Panc1 (cell line): ENCODE measurements around the gene PLB1. TPM values are rescaled to one million over a fixed set of nuclear protein-coding genes. Genes with fewer than 3 reads are reported as not detected.

Experiments
- ATAC-seq: fragments of 200-7000 bp; cut with Tn5 transposase; 2 replicates; pipeline ENCODE4 v1.9.1; 2020; ENCODE audit warnings: mild to moderate bottlenecking, moderate library complexity
- BruUV-seq: library from RNA; stranded (reverse); fragments of 400-500 nt; replicated peaks from 2 replicates; lab custom pipeline; 2021; lab: Mats Ljungman, UMichigan
- CTCF ChIA-PET: fragments of 300-600 bp; sonication (Branson Sonifier 250); formaldehyde crosslinking; loops from one replicate; lab custom pipeline; 2022; ENCODE audit warnings: antibody characterized with exemption; lab: Charles Lee
- POLR2A ChIA-PET: fragments of 300-600 bp; sonication (Branson Sonifier 250); formaldehyde crosslinking; loops from one replicate; lab custom pipeline; 2022; ENCODE audit warnings: antibody characterized with exemption; lab: Charles Lee
- DNase-seq: peaks from one replicate; pipeline ENCODE4 v3.0.0-alpha.2; 2010; ENCODE audit warnings: low read depth, low spot score
- H3K27ac ChIP-seq: 2 replicates; pipeline ENCODE4 v1.5.1; 2011; ENCODE audit warnings: mild to moderate bottlenecking, low read length, inconsistent platforms
- H3K27me3 ChIP-seq: fragments of 200-500 bp; sonication (Bioruptor generic); 2 replicates; pipeline ENCODE4 v1.6.0; 2014; ENCODE audit warnings: low read length, inconsistent platforms; ENCODE audit not compliant: control insufficient read depth, insufficient read depth
- H3K36me3 ChIP-seq: fragments of 200-500 bp; sonication (Bioruptor generic); 2 replicates; pipeline ENCODE4 v1.5.1; 2014; ENCODE audit warnings: inconsistent platforms, mild to moderate bottlenecking, low read length, moderate library complexity; ENCODE audit not compliant: control insufficient read depth, insufficient read depth
- H3K4me1 ChIP-seq: 2 replicates; pipeline ENCODE4 v1.5.1; 2011; ENCODE audit warnings: inconsistent platforms, mild to moderate bottlenecking, low read length, moderate library complexity; ENCODE audit not compliant: control insufficient read depth, insufficient read depth
- H3K4me3 ChIP-seq, 2 experiments: 2 replicates each; pipeline ENCODE4 v1.5.1; 2011 to 2012; ENCODE audit warnings: low read depth in 2 of 2, low read length in 2 of 2, mild to moderate bottlenecking in 2 of 2, inconsistent platforms in 1 of 2, moderate library complexity in 1 of 2
- H3K9me3 ChIP-seq: fragments of 200-500 bp; sonication (Bioruptor generic); 2 replicates; pipeline ENCODE4 v1.5.1; 2014; ENCODE audit warnings: low read depth, mild to moderate bottlenecking, inconsistent platforms, low read length, moderate library complexity; ENCODE audit not compliant: control insufficient read depth, insufficient read depth
- POLR2AphosphoS5 ChIP-seq: IDR thresholded peaks from 2 replicates; pipeline ENCODE4 v1.6.1; 2012; ENCODE audit warnings: mild to moderate bottlenecking, low read depth, low read length, moderate library complexity
- SIN3A ChIP-seq: IDR thresholded peaks from 2 replicates; pipeline ENCODE4 v1.6.1; 2012; ENCODE audit warnings: low read depth, mild to moderate bottlenecking, low read length, moderate library complexity, borderline replicate concordance; ENCODE audit not compliant: insufficient read depth
- TCF7L2 ChIP-seq: IDR thresholded peaks from 2 replicates; pipeline ENCODE4 v1.6.1; 2011; ENCODE audit warnings: mild to moderate bottlenecking, low read depth, low read length, inconsistent platforms
- in situ Hi-C: cut with HindIII; loops from 2 replicates; pipeline ENCODE4 v1.10.0; 2016; ENCODE audit warnings: low sequenced_read_pairs, low pct_unique_long_range_greater_than_20kb
- intact Hi-C: fragments of 100-400 bp; cut with micrococcal nuclease; formaldehyde crosslinking; loops from one replicate; pipeline ENCODE4 v1.10.0; 2022; ENCODE audit not compliant: unreplicated experiment
- total RNA-seq: library from RNA; stranded (reverse); gene quantifications from one replicate; pipeline ENCODE4 v1.2.1, GENCODE V29; 2021; ENCODE audit not compliant: unreplicated experiment
- TF ChIP-seq, protein P1 (sequence below): fragments of 450-650 bp; IDR thresholded peaks from 2 replicates; pipeline ENCODE4 v1.5.1; 2017; ENCODE audit warnings: mild to moderate bottlenecking
- TF ChIP-seq, protein P2 (sequence below), 2 experiments: IDR thresholded peaks; 2 replicates each; pipeline ENCODE4 v1.6.1; 2011 to 2012; ENCODE audit warnings: low read depth in 2 of 2, control low read depth in 1 of 2, low read length in 1 of 2, mild to moderate bottlenecking in 1 of 2, moderate library complexity in 1 of 2; ENCODE audit not compliant: insufficient read depth in 1 of 2

Gene PLB1
- total RNA-seq, 1 experiment from 2014 or later: 0.80 TPM

DNA sequence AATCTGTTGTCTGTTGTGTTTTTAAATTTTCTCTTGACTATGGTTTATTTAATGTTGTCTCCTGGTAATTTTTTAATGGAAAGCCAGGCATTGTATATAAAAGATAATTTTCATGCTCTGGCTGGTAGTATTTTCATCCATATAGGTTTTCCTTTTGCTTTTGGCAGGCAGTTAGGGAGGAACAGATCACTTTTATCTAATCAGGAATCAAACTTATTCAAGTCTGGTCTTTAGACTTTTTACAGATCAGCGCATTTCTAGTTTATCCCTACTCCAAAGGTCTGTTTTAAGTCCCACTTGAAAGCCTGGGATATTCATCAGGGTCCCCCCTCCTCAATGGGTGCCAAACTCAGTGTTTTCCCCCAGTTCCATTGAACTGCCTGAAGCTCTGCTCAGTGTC, 17.2 kb downstream of the PLB1 start:
- Histone ChIP-seq H3K36me3 (no peaks in the 10 kb centered on the region), H3K4me1 (no peaks in the 10 kb centered on the region), H3K9me3 (peaks cover 4% of the 10 kb centered on the region; the same call in 1 of the 2 replicates), H3K27ac (no peak overlapping the region), H3K4me3 (no peak overlapping the region), H3K27me3 (peaks cover 21% of the 10 kb centered on the region)
- in situ Hi-C loops (no loop called here), intact Hi-C loops (no loop called here)
- DNase-seq (no peak), ATAC-seq (no peak)
- POLR2A ChIA-PET: no interaction called here
- TF ChIP-seq, protein P1, sequence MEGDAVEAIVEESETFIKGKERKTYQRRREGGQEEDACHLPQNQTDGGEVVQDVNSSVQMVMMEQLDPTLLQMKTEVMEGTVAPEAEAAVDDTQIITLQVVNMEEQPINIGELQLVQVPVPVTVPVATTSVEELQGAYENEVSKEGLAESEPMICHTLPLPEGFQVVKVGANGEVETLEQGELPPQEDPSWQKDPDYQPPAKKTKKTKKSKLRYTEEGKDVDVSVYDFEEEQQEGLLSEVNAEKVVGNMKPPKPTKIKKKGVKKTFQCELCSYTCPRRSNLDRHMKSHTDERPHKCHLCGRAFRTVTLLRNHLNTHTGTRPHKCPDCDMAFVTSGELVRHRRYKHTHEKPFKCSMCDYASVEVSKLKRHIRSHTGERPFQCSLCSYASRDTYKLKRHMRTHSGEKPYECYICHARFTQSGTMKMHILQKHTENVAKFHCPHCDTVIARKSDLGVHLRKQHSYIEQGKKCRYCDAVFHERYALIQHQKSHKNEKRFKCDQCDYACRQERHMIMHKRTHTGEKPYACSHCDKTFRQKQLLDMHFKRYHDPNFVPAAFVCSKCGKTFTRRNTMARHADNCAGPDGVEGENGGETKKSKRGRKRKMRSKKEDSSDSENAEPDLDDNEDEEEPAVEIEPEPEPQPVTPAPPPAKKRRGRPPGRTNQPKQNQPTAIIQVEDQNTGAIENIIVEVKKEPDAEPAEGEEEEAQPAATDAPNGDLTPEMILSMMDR: no peak
- TF ChIP-seq, protein P2, sequence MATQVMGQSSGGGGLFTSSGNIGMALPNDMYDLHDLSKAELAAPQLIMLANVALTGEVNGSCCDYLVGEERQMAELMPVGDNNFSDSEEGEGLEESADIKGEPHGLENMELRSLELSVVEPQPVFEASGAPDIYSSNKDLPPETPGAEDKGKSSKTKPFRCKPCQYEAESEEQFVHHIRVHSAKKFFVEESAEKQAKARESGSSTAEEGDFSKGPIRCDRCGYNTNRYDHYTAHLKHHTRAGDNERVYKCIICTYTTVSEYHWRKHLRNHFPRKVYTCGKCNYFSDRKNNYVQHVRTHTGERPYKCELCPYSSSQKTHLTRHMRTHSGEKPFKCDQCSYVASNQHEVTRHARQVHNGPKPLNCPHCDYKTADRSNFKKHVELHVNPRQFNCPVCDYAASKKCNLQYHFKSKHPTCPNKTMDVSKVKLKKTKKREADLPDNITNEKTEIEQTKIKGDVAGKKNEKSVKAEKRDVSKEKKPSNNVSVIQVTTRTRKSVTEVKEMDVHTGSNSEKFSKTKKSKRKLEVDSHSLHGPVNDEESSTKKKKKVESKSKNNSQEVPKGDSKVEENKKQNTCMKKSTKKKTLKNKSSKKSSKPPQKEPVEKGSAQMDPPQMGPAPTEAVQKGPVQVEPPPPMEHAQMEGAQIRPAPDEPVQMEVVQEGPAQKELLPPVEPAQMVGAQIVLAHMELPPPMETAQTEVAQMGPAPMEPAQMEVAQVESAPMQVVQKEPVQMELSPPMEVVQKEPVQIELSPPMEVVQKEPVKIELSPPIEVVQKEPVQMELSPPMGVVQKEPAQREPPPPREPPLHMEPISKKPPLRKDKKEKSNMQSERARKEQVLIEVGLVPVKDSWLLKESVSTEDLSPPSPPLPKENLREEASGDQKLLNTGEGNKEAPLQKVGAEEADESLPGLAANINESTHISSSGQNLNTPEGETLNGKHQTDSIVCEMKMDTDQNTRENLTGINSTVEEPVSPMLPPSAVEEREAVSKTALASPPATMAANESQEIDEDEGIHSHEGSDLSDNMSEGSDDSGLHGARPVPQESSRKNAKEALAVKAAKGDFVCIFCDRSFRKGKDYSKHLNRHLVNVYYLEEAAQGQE (IDR thresholded peaks at IDR 0.05; ENCODE audit: insufficient read depth in 1 of 2, low read depth in 2 of 2, low read length in 1 of 2): no peak
- TF ChIP-seq POLR2AphosphoS5 (no peak), TCF7L2 (no peak), SIN3A (no peak)
- no TSS peak for BruUV-seq
- CTCF ChIA-PET: no interaction called here

DNA sequence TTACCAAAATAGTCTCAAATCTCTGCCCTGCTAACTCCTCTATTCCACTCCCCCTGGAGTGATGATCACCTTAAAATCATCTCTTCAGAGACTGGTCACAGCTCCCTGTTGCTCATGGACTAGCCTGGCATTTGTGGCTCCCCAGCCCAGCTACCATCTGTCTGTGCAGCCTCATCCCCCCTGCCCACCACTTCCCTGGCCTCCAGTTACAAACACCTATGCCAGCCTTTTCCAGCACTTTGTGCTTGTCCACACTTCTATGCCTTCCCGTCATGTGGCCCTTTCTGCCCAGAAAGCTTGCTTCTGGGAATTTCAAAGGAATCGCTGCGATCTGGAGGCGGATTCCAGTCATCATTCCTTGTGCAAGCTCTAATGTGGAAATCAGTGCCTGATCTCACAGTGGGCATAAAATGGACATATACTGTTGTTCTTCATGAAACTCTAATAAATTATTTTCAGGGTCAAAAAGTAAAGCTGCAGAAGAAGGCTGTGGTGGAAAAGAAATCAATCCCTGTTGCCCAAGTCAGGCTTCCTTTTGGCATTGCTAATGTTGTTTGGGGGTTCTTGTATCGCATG, 19.4 kb downstream of the PLB1 start:
- BruUV-seq: no TSS peak

More for the DNA sequence above, 19.4 kb downstream of the PLB1 start:
- Histone ChIP-seq H3K27me3 (peaks cover 24% of the 10 kb centered on the region), H3K36me3 (no peaks in the 10 kb centered on the region), H3K27ac (no peak overlapping the region), H3K9me3 (peaks cover 4% of the 10 kb centered on the region; the same call in 1 of the 2 replicates), H3K4me3 (no peak overlapping the region), H3K4me1 (no peaks in the 10 kb centered on the region)
- intact Hi-C loops (no loop called here), in situ Hi-C loops (no loop called here)
- POLR2A ChIA-PET: interaction anchor here (0.5 to 0.6 kb wide), 2 partner anchors 122 kb away, joined by 3 read pairs; partner anchors contain the start of gene FOSL2
- TF ChIP-seq TCF7L2: no peak
- no peak for TF ChIP-seq POLR2AphosphoS5
- TF ChIP-seq, protein P2 (IDR thresholded peaks at IDR 0.05; ENCODE audit: insufficient read depth in 1 of 2, low read depth in 2 of 2, low read length in 1 of 2): no peak
- no peak for TF ChIP-seq SIN3A
- TF ChIP-seq, protein P1: no peak
- ATAC-seq (no peak), DNase-seq (no peak)
- CTCF ChIA-PET: no interaction called here
